IgD-negative memory B cell (primary cell): ENCODE measurements around the gene HOXD11. TPM values are rescaled to one million over a fixed set of nuclear protein-coding genes. Genes with fewer than 3 reads are reported as not detected.

ENCODE experiments used
- H3K27ac Mint-ChIP-seq, 3 donors: one replicate each; pipeline ENCODE4 v1.8.0; 2020 to 2022; ENCODE audit warnings: mild to moderate bottlenecking in 3 of 3, mixed read lengths in 3 of 3, moderate library complexity in 1 of 3
- H3K27me3 Mint-ChIP-seq: one replicate; pipeline ENCODE4 v1.8.0; 2021; ENCODE audit warnings: mixed read lengths
- H3K36me3 Mint-ChIP-seq: one replicate; pipeline ENCODE4 v1.8.0; 2020; ENCODE audit warnings: mild to moderate bottlenecking, mixed read lengths
- H3K4me1 Mint-ChIP-seq, 3 donors: one replicate each; pipeline ENCODE4 v1.8.0; 2020 to 2022; ENCODE audit warnings: mixed read lengths in 3 of 3, mild to moderate bottlenecking in 1 of 3
- H3K4me3 Mint-ChIP-seq, 4 donors: one replicate each; pipeline ENCODE4 v1.8.0; 2020 to 2022; ENCODE audit warnings: mild to moderate bottlenecking in 4 of 4, mixed read lengths in 4 of 4, moderate library complexity in 3 of 4
- H3K9me3 Mint-ChIP-seq, 3 donors: one replicate each; pipeline ENCODE4 v1.8.0; 2020 to 2021; ENCODE audit warnings: mixed read lengths in 3 of 3, mild to moderate bottlenecking in 1 of 3
- polyA plus RNA-seq: library from polyadenylated mRNA; unstranded; fragments of 300-500 nt; fragmentation: Illumina TruSeq; gene quantifications from one replicate; pipeline ENCODE4 v1.2.3, GENCODE V29; 2021

Gene HOXD11
- polyA plus RNA-seq, 1 donor from 2014 or later, result not detected

DNA sequence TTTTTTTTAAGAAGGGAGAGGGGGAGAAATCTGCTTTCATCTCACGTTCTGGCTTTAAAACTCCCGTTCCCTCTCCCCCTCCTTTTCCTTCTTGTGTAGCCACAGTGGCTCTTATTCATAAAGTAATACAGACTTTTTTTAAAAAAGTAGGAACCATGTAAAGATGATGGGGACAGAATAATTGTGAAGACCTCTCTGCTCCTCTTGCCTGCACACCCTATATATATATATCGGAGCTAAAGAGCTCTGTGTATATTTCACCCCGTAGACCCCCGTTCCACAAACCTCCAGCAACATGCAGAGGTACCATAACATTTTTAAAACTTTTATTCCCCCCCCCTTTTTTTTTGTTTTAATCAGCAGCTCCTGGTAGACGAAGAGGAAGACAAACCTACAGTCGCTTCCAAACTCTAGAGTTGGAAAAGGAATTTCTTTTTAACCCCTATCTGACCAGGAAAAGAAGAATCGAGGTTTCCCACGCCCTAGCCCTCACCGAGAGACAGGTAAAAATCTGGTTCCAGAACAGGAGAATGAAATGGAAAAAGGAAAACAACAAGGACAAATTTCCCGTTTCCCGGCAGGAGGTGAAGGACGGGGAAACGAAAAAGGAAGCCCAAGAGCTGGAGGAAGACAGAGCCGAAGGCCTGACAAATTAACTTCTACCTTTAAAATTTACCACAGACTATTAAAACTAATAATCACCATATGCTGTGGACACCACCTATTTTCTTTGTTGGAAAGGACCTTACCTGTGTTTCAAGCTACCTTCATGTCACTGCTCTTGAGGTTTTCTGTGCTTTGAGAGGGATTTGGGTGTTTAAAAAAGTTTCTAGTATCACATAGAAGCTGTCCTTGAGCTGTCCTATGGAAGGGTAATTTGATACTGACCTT, 24.1 kb downstream of the HOXD11 start:
- Mint-ChIP-seq H3K27ac (peak overlapping the region; percentile 76 to 97 (median 90)), H3K4me3 (peak overlapping the region; percentile 16 to 82 (median 72)), H3K36me3 (no peaks in the 10 kb centered on the region), H3K4me1 (peaks cover 12 to 21% (median 14%) of the 10 kb centered on the region in 3 donors), H3K9me3 (peaks cover 0 to 5% (median 0%) of the 10 kb centered on the region in 3 donors), H3K27me3 (peaks cover 78% of the 10 kb centered on the region)

GRCh38 chr2:176131848-176132158, 24.7 kb downstream of the HOXD11 start:
- Mint-ChIP-seq H3K9me3 (peaks cover 0 to 5% (median 0%) of the 10 kb centered on the region in 3 donors), H3K36me3 (no peaks in the 10 kb centered on the region), H3K27ac (peak overlapping the region; percentile 10 to 97 (median 76)), H3K4me1 (peaks cover 13 to 21% (median 15%) of the 10 kb centered on the region in 3 donors), H3K4me3 (peak overlapping the region in 2 of 4 donors; percentile 8 to 67), H3K27me3 (peaks cover 76% of the 10 kb centered on the region)

DNA sequence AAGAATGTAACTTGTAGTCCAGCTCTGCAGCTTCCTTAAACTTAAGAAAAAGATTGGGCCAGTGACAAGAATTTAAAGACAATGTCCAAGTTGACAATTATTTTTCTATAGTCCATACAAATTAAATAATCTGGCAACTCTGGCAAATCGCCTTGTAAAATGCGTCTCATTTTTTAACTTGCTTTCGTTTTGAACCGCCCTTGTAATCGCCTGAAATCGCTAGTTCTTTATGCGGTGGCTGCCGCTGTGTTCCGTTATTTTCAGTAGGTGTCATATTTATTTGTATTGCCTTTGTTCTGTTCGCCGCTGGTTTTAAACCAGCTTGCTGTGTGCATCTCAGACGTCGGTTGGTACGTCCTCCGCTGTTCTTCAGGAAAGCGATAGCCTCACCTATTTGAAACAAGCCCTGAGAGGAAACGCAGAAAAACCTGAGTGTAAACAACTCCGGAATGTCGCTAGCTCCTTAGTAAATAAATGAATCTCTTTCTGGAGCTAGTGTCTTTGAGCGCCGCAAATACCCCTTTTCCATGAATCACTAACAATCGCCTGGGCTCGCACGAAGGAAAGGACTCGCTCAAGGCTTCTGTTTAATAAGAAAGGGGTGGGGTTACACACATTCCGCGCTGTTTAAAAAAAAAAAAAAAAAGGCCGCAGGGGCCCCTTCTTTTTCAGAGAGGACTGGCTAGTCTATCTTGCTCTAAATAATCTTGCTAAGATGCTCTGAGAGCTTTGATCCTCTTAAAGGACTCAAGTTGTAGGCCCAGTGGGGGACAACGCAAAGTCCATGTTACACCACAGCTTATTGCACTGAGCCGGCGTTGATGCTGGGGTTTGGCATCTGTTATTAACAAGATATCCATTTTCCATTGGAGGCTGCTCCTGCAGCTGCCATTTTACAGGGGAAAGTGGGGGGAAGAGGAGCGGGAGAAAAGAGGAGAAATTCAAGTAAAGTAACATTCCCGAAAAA, 25.4 kb downstream of the HOXD11 start:
- H3K27me3 Mint-ChIP-seq, result peaks cover 76% of the 10 kb centered on the region
- peaks cover 13 to 16% (median 16%) of the 10 kb centered on the region in 3 donors for H3K4me1 Mint-ChIP-seq
- peak overlapping the region; percentile 64 to 97 (median 76) for H3K27ac Mint-ChIP-seq
- no peaks in the 10 kb centered on the region for H3K36me3 Mint-ChIP-seq
- peaks cover 0 to 9% (median 0%) of the 10 kb centered on the region in 3 donors for H3K9me3 Mint-ChIP-seq
- H3K4me3 Mint-ChIP-seq, result peak overlapping the region; percentile 13 to 82 (median 74)

GRCh38 chr2:176133389-176133788, 26.3 kb downstream of the HOXD11 start:
- Mint-ChIP-seq H3K27me3 (peaks cover 77% of the 10 kb centered on the region), H3K36me3 (peaks cover 1% of the 10 kb centered on the region), H3K4me3 (peak overlapping the region in 1 of 4 donors; percentile 28), H3K27ac (peak overlapping the region in 1 of 3 donors; percentile 76), H3K9me3 (peaks cover 0 to 9% (median 2%) of the 10 kb centered on the region in 3 donors), H3K4me1 (peaks cover 13 to 18% (median 13%) of the 10 kb centered on the region in 3 donors)

DNA sequence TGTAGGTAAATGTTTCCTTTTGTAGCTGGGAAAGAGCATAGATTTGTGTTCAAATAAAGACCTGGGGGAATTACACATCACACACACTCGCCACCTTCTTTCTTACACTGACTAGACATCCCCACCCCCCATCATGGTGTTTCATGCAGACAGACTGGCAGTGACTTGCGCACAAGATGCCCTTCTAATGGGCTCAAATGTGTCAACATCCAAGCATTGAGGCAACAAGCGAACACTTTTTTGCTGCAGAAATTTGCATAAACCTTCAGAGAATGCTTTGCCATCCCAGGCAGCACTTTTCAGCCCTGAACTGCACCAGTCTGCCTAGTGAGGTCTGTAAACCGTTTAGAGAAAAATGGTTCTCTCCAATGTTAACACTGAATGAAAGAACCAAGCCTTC, 27.0 kb downstream of the HOXD11 start:
- H3K27me3 Mint-ChIP-seq, result peaks cover 76% of the 10 kb centered on the region
- peaks cover 13 to 24% (median 16%) of the 10 kb centered on the region in 3 donors for H3K4me1 Mint-ChIP-seq
- H3K27ac Mint-ChIP-seq, result peak overlapping the region in 1 of 3 donors; percentile 76
- H3K36me3 Mint-ChIP-seq, result peaks cover 1% of the 10 kb centered on the region
- H3K9me3 Mint-ChIP-seq, result peaks cover 0 to 9% (median 5%) of the 10 kb centered on the region in 3 donors
- H3K4me3 Mint-ChIP-seq, result peak overlapping the region in 1 of 4 donors; percentile 13

GRCh38 chr2:176135035-176135440, 28.0 kb downstream of the HOXD11 start:
- peaks cover 1% of the 10 kb centered on the region for H3K36me3 Mint-ChIP-seq
- peak overlapping the region in 1 of 3 donors; percentile 76 for H3K27ac Mint-ChIP-seq
- peaks cover 78% of the 10 kb centered on the region for H3K27me3 Mint-ChIP-seq
- H3K4me1 Mint-ChIP-seq, result peaks cover 15 to 28% (median 20%) of the 10 kb centered on the region in 3 donors
- peak overlapping the region in 2 of 4 donors; percentile 47 to 73 for H3K4me3 Mint-ChIP-seq
- peaks cover 0 to 15% (median 5%) of the 10 kb centered on the region in 3 donors for H3K9me3 Mint-ChIP-seq

DNA sequence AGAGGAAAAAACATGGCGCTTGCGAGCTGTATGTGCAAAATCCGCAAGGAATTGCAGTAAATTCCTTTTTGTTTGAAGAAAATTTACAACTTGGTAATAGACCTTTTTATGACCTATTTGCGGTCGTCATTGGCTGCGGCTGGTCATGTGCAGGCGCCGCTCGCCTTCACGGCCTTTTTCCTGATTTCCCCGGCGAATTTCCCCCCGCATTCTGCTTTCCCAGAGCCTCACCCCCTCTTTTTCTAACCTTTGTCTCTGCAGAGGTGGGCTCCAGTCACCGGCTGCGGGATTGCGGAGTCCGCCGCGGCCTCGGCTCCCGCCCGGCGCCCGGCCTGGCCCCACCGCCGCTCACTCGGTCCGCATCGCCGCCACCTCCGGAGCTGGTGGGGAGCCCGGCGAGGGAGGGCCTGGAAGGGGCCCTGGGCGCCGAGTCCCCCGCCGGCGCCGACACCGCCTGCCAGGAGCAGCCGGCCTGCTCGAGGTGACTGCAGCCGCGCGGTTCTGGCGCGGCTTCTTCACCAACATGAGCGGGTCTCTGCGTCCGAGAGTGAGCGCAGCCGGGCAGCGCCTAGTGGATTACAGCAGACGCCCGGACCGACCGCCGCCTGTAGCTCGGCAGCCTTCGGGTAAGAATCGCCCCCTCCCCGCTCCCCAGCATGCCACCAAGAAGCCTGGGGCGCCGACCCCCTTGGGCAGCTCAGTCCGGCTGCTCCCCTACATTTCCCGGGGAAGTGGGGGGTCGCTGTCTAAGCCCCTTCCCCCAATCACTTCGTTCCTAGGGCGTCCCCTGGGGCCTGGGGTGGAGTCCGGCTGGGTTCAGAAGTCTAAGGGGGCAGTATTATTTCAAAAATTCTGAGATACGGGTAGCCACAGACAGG, 29.5 kb downstream of the HOXD11 start:
- peaks cover 22 to 24% (median 22%) of the 10 kb centered on the region in 3 donors for H3K4me1 Mint-ChIP-seq
- peaks cover 0 to 15% (median 5%) of the 10 kb centered on the region in 3 donors for H3K9me3 Mint-ChIP-seq
- H3K4me3 Mint-ChIP-seq, result peak overlapping the region in 3 of 4 donors; percentile 17 to 83 (median 79)
- H3K36me3 Mint-ChIP-seq, result peaks cover 4% of the 10 kb centered on the region
- peak overlapping the region in 2 of 3 donors; percentile 57 to 76 for H3K27ac Mint-ChIP-seq
- H3K27me3 Mint-ChIP-seq, result peaks cover 76% of the 10 kb centered on the region

DNA sequence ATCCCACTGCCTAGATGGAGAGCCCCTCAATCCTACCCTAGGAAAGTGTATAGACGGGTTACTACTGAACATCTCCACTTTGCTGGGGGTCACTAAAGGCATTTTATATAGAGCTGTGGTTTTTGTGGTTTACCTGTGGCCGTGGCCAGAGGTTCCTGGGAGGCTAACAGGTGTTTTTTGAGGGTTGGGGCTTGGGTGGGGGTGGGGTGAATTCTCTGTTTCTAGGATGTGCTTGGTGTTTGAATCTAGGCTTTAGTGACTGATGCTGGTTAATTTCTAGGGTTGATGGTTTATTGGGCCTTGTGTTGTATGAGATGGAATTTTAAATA, 30.1 kb downstream of the HOXD11 start:
- H3K36me3 Mint-ChIP-seq, result peaks cover 4% of the 10 kb centered on the region
- H3K27me3 Mint-ChIP-seq, result peaks cover 72% of the 10 kb centered on the region
- H3K4me3 Mint-ChIP-seq, result peak overlapping the region in 3 of 4 donors; percentile 17 to 72 (median 63)
- peaks cover 21 to 22% (median 22%) of the 10 kb centered on the region in 3 donors for H3K4me1 Mint-ChIP-seq
- peak overlapping the region; percentile 39 to 57 (median 47) for H3K27ac Mint-ChIP-seq
- H3K9me3 Mint-ChIP-seq, result peaks cover 0 to 16% (median 5%) of the 10 kb centered on the region in 3 donors

DNA sequence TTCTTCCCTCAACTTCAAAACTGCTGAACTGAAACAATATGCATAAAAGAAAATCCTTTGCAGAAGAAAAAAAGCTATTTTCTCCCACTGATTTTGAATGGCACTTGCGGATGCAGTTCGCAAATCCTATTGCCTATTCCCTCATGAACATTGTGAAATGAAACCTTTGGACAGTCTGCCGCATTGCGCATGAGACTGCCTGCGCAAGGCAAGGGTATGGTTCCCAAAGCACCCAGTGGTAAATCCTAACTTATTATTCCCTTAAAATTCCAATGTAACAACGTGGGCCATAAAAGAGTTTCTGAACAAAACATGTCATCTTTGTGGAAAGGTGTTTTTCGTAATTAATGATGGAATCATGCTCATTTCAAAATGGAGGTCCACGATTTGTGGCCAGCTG, 30.8 kb downstream of the HOXD11 start:
- H3K27ac Mint-ChIP-seq, result peak overlapping the region in 2 of 3 donors; percentile 47 to 88
- peaks cover 0 to 14% (median 5%) of the 10 kb centered on the region in 3 donors for H3K9me3 Mint-ChIP-seq
- peak overlapping the region in 1 of 4 donors; percentile 17 for H3K4me3 Mint-ChIP-seq
- peaks cover 4% of the 10 kb centered on the region for H3K36me3 Mint-ChIP-seq
- H3K27me3 Mint-ChIP-seq, result peaks cover 66% of the 10 kb centered on the region
- H3K4me1 Mint-ChIP-seq, result peaks cover 18 to 19% (median 18%) of the 10 kb centered on the region in 3 donors

GRCh38 chr2:176138526-176138922, 31.4 kb downstream of the HOXD11 start:
- peaks cover 62% of the 10 kb centered on the region for H3K27me3 Mint-ChIP-seq
- peaks cover 4% of the 10 kb centered on the region for H3K36me3 Mint-ChIP-seq
- H3K27ac Mint-ChIP-seq, result peak overlapping the region; percentile 20 to 88 (median 73)
- peak overlapping the region in 2 of 4 donors; percentile 17 to 27 for H3K4me3 Mint-ChIP-seq
- H3K9me3 Mint-ChIP-seq, result peaks cover 0 to 14% (median 5%) of the 10 kb centered on the region in 3 donors
- peaks cover 18 to 19% (median 18%) of the 10 kb centered on the region in 3 donors for H3K4me1 Mint-ChIP-seq

DNA sequence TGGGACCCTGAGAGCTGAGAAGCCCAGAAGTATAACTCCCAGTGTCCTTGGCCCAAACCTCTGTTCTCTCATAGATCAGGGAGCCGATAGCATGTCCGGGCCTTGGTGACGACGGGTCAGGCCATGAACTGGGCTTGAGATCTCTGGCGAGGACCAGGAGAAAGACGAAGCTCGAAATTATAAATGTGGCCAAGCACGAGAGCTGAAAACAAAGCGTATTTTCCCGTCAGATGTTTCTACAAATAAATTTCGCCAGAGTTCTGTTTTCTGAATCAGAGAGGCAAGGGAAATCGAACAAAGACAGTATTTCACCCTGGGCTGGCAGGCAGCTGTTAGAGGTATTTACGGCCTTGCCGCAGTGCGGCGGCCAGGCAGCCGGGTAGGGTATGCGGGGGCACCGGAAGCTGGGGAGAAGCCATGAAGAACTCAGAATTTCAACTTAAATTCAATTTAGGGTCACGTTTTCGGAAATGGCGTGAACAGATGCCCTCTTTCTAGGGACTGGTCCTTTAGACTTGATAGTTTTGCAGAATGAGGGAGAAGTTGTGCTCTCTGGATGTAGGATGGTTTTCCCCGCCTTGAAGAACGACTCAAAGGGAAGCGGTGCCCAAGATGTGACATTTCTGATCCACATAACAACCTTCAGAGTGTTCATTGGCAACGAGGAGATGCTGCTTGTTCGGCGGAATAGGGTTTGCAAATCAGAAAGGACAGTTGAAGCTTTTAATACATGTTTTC, 32.0 kb downstream of the HOXD11 start:
- H3K4me3 Mint-ChIP-seq, result peak overlapping the region; percentile 17 to 87 (median 50)
- H3K27ac Mint-ChIP-seq, result peak overlapping the region; percentile 20 to 85 (median 73)
- peaks cover 18 to 19% (median 18%) of the 10 kb centered on the region in 3 donors for H3K4me1 Mint-ChIP-seq
- H3K27me3 Mint-ChIP-seq, result peaks cover 61% of the 10 kb centered on the region
- H3K36me3 Mint-ChIP-seq, result peaks cover 6% of the 10 kb centered on the region
- H3K9me3 Mint-ChIP-seq, result peaks cover 0 to 16% (median 5%) of the 10 kb centered on the region in 3 donors

DNA sequence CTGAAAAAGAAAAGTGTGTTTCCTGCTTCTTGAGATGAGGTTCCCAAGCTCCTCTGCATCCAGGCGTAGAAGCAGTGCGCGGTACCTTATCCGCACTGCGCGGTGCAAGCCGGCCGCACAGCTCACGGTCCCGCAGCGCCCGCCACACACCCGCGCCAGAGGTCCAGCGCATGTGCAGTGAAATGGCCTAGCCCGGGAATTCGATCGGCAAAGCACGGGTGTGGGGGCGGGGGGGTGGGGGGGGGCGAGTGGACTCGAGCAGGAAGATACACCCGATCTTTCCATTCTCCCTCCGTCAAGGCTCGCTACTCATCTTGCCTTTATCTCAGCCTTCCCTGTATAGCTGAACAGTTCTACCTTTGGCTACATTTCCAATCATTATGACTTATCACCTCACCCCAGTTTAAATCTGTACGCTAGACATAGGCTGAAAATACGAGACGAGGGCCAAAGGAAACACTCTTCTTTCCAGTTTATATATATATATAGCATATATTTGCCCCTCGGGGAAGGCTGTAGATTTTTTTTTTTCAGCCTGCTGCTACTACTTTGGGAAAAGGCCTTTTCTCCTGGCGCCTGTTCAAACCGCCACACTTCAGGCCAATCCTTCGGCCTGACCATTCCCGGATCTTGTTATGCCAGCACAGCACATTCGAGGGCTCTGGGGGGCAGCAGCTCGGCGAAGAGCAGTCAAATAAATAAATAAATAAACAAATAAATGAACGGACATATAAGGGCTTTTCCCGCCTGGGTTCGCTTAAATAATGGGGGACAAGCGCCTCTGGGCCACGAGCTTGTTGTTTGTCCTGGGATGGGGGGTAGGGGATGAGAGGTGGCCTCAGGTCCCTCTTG, 32.8 kb downstream of the HOXD11 start:
- peaks cover 7% of the 10 kb centered on the region for H3K36me3 Mint-ChIP-seq
- peaks cover 0 to 17% (median 5%) of the 10 kb centered on the region in 3 donors for H3K9me3 Mint-ChIP-seq
- H3K27me3 Mint-ChIP-seq, result peaks cover 59% of the 10 kb centered on the region
- H3K4me3 Mint-ChIP-seq, result peak overlapping the region; percentile 30 to 87 (median 56)
- peak overlapping the region; percentile 20 to 76 (median 73) for H3K27ac Mint-ChIP-seq
- H3K4me1 Mint-ChIP-seq, result peaks cover 18 to 19% (median 18%) of the 10 kb centered on the region in 3 donors
